T1000 (cell line): Measurements from ENCODE around the gene MYB.

Source experiments
- DNase-seq: peaks from one replicate; lab custom pipeline; 2025; ENCODE audit warnings: mixed read lengths; lab: John Stamatoyannopoulos, UW

Gene MYB

GRCh38 chr6:135250751-135251497 lies 69.8 kb downstream of the MYB start:
- no peak for DNase-seq

- no peak for DNase-seq
These were observed 70.7 kb downstream of the MYB start for GRCh38 chr6:135251498-135252441.

- no peak for DNase-seq
These were observed 73.4 kb downstream of the MYB start for GRCh38 chr6:135254471-135254870.

GRCh38 chr6:135256866-135257265 lies 75.8 kb downstream of the MYB start:
- no peak for DNase-seq

GRCh38 chr6:135257631-135258405 lies 76.7 kb downstream of the MYB start:
- DNase-seq: peak; percentile 23

GRCh38 chr6:135258970-135259369 lies 77.9 kb downstream of the MYB start:
- DNase-seq: no peak

- DNase-seq: no peak
These were observed 79.5 kb downstream of the MYB start for GRCh38 chr6:135260612-135261011.

GRCh38 chr6:135261872-135262725 lies 81.0 kb downstream of the MYB start:
- DNase-seq: no peak

- DNase-seq: no peak
These were observed 84.2 kb downstream of the MYB start for GRCh38 chr6:135265278-135265677.

GRCh38 chr6:135266675-135267074 lies 85.6 kb downstream of the MYB start:
- no peak for DNase-seq

GRCh38 chr6:135267085-135267484 lies 86.0 kb downstream of the MYB start:
- DNase-seq: no peak

- DNase-seq: no peak
These were observed 87.2 kb downstream of the MYB start for GRCh38 chr6:135268263-135268662.

- DNase-seq: no peak
These were observed 87.6 kb downstream of the MYB start for GRCh38 chr6:135268740-135269139.
